ENCODE data around the gene CRYBA2. TPM values are rescaled to one million over a fixed set of nuclear protein-coding genes. Genes with fewer than 3 reads are reported as not detected.
A peak's percentile ranks its signal among the peaks of the same experiment; 100 is the strongest.

CRYBA2 gene
- total RNA-seq, 5 donors from 2014 or later (not counting 1 experiment from before 2014, with no cell fraction given), result not detected

DNA sequence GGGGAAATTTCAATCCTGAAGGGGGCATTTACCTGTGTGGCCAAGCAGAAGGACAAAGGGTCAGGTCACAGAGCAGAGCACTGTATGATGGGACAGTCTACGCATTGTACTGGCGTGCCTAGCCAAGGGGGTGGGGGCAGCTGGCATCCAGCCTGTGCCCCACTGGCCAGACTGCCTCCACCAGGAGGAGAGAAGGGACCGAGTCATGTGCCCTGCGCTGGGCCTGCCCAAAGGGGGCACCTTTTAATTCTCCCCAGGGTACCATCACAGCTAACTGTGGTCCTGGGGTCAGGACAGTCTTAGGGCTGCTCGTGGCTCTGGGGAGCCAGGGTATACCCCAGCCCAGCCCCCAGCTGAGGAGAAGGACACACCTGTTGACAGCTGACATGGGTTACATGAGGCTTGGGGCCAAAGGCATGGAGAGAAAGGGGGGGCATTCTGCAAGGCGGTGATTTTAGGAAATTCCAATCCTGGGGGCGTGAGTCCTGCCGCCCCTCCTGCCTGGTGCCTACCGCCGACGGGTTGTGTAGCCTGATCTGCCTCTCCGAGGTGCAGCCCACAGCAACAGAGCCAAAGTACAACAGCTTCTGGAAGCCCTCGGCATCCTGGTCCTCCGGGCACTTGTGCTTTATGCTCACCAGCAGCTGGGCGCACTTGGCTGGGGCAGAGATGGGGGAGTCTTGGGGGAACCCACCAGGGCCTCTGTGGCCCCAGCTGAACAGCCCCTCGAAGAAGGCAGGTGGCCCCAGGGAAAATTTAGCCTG is 37.1 kb upstream of the CRYBA2 start:
- no peak for DNase-seq
- peaks cover 27 to 35% of the 10 kb centered on the region in 2 donors for H3K27me3 Mint-ChIP-seq
- H3K36me3 Mint-ChIP-seq, result no peaks in the 10 kb centered on the region
- WGBS (ENCODE audit: insufficient coverage), result 72% methylated on average over 14 of the region's 16 CpGs
- no peaks in the 10 kb centered on the region for H3K9me3 Mint-ChIP-seq
- no peak overlapping the region for H3K27ac ChIP-seq (ENCODE audit: low read length)
- H3K27me3 ChIP-seq (replicated peaks in 1 of 2; ENCODE audit: control insufficient read depth in 2 of 2, extremely low read depth in 1 of 2, insufficient read depth in 2 of 2, low read length in 1 of 2), result peaks cover 0 to 54% of the 10 kb centered on the region in 2 experiments
- no peak overlapping the region for H3K27ac Mint-ChIP-seq
- H3K4me3 Mint-ChIP-seq, result no peak overlapping the region
- no peaks in the 10 kb centered on the region for H3K36me3 ChIP-seq (ENCODE audit: control insufficient read depth in 2 of 2, extremely low read depth in 1 of 2, insufficient read depth in 1 of 2, low read length in 1 of 2)
- no peaks in the 10 kb centered on the region for H3K9me3 ChIP-seq
- POLR2A ChIA-PET, result no interaction called here
- H3K4me3 ChIP-seq (ENCODE audit: control insufficient read depth in 1 of 2, extremely low read depth in 1 of 2, low read length in 1 of 2), result no peak overlapping the region
- CTCF ChIA-PET, result interaction anchor here (0.6 to 1.7 kb wide), 25 partner anchors 8 to 154 kb away, joined by 3 to 23 read pairs (median 3); partner anchors contain the start of gene CFAP65 (in 1 of the 2)
- H3K4me1 Mint-ChIP-seq, result no peaks in the 10 kb centered on the region
- no peak for ATAC-seq (replicated peaks in 1 of 4)
- no peaks in the 10 kb centered on the region for H3K4me1 ChIP-seq (ENCODE audit: control insufficient read depth in 1 of 2, extremely low read depth in 1 of 2, insufficient read depth in 2 of 2, low read length in 2 of 2)

GRCh38 chr2:219029829-219030165 is 36.6 kb upstream of the CRYBA2 start:
- H3K36me3 Mint-ChIP-seq, result no peaks in the 10 kb centered on the region
- no peak overlapping the region for H3K4me3 ChIP-seq (ENCODE audit: control insufficient read depth in 1 of 2, extremely low read depth in 1 of 2, low read length in 1 of 2)
- H3K4me1 ChIP-seq (ENCODE audit: control insufficient read depth in 1 of 2, extremely low read depth in 1 of 2, insufficient read depth in 2 of 2, low read length in 2 of 2), result no peaks in the 10 kb centered on the region
- H3K27me3 ChIP-seq (replicated peaks in 1 of 2; ENCODE audit: control insufficient read depth in 2 of 2, extremely low read depth in 1 of 2, insufficient read depth in 2 of 2, low read length in 1 of 2), result peaks cover 0 to 52% of the 10 kb centered on the region in 2 experiments
- ATAC-seq (replicated peaks in 1 of 4), result peak; percentile 79 to 84 (median 82)
- H3K27ac ChIP-seq (ENCODE audit: low read length), result no peak overlapping the region
- peak; percentile 44 to 86 (median 68) for DNase-seq
- no peaks in the 10 kb centered on the region for H3K9me3 Mint-ChIP-seq
- no peaks in the 10 kb centered on the region for H3K9me3 ChIP-seq
- 48% methylated on average over 8 of the region's 9 CpGs for WGBS (ENCODE audit: insufficient coverage)
- POLR2A ChIA-PET, result no interaction called here
- peaks cover 27 to 34% of the 10 kb centered on the region in 2 donors for H3K27me3 Mint-ChIP-seq
- H3K27ac Mint-ChIP-seq, result no peak overlapping the region
- H3K4me1 Mint-ChIP-seq, result no peaks in the 10 kb centered on the region
- no peak overlapping the region for H3K4me3 Mint-ChIP-seq
- CTCF ChIA-PET, result interaction anchor here (0.5 to 1.7 kb wide), 26 partner anchors 8 to 617 kb away, joined by 3 to 23 read pairs (median 3); partner anchors contain the start of gene CFAP65 (in 1 of the 2)
- H3K36me3 ChIP-seq (ENCODE audit: control insufficient read depth in 2 of 2, extremely low read depth in 1 of 2, insufficient read depth in 1 of 2, low read length in 1 of 2), result no peaks in the 10 kb centered on the region

- Histone ChIP-seq H3K4me1 (ENCODE audit: control insufficient read depth in 1 of 2, extremely low read depth in 1 of 2, insufficient read depth in 2 of 2, low read length in 2 of 2) (no peaks in the 10 kb centered on the region), H3K4me3 (ENCODE audit: control insufficient read depth in 1 of 2, extremely low read depth in 1 of 2, low read length in 1 of 2) (no peak overlapping the region), H3K27me3 (replicated peaks in 1 of 2; ENCODE audit: control insufficient read depth in 2 of 2, extremely low read depth in 1 of 2, insufficient read depth in 2 of 2, low read length in 1 of 2) (peaks cover 0 to 52% of the 10 kb centered on the region in 2 experiments), H3K36me3 (ENCODE audit: control insufficient read depth in 2 of 2, extremely low read depth in 1 of 2, insufficient read depth in 1 of 2, low read length in 1 of 2) (no peaks in the 10 kb centered on the region), H3K9me3 (no peaks in the 10 kb centered on the region), H3K27ac (ENCODE audit: low read length) (no peak overlapping the region)
- H3K4me1 Mint-ChIP-seq, result no peaks in the 10 kb centered on the region
- no peaks in the 10 kb centered on the region for H3K9me3 Mint-ChIP-seq
- H3K36me3 Mint-ChIP-seq, result no peaks in the 10 kb centered on the region
- H3K27ac Mint-ChIP-seq, result no peak overlapping the region
- POLR2A ChIA-PET, result no interaction called here
- no peak for DNase-seq
- H3K27me3 Mint-ChIP-seq, result peaks cover 23 to 29% of the 10 kb centered on the region in 2 donors
- CTCF ChIA-PET, result interaction anchor here (0.5 to 1.7 kb wide), 28 partner anchors 9 to 618 kb away, joined by 3 to 23 read pairs (median 4); partner anchors contain the start of gene CFAP65 (in 2 of the 2)
- H3K4me3 Mint-ChIP-seq, result no peak overlapping the region
- peak in 2 of 4 experiments; percentile 14 to 23 for ATAC-seq (replicated peaks in 1 of 4)
- WGBS (ENCODE audit: insufficient coverage), result 76% methylated on average over 12 of the region's 13 CpGs
Observed at GRCh38 chr2:219028996-219029828, 36.0 kb upstream of the CRYBA2 start.

- no peaks in the 10 kb centered on the region for H3K9me3 Mint-ChIP-seq
- Histone ChIP-seq H3K27me3 (replicated peaks in 1 of 2; ENCODE audit: control insufficient read depth in 2 of 2, extremely low read depth in 1 of 2, insufficient read depth in 2 of 2, low read length in 1 of 2) (peaks cover 0 to 54% of the 10 kb centered on the region in 2 experiments), H3K4me3 (ENCODE audit: control insufficient read depth in 1 of 2, extremely low read depth in 1 of 2, low read length in 1 of 2) (no peak overlapping the region), H3K9me3 (no peaks in the 10 kb centered on the region), H3K27ac (ENCODE audit: low read length) (no peak overlapping the region), H3K36me3 (ENCODE audit: control insufficient read depth in 2 of 2, extremely low read depth in 1 of 2, insufficient read depth in 1 of 2, low read length in 1 of 2) (no peaks in the 10 kb centered on the region), H3K4me1 (ENCODE audit: control insufficient read depth in 1 of 2, extremely low read depth in 1 of 2, insufficient read depth in 2 of 2, low read length in 2 of 2) (no peaks in the 10 kb centered on the region)
- DNase-seq (no peak), ATAC-seq (replicated peaks in 1 of 4) (no peak)
- ChIA-PET CTCF (interaction anchor here (0.7 to 1.5 kb wide), 8 partner anchors 13 to 1693 kb away, joined by 3 to 4 read pairs (median 4); partner anchors contain the start of gene CFAP65 (in 1 of the 2)), POLR2A (no interaction called here)
- H3K4me3 Mint-ChIP-seq, result no peak overlapping the region
- peaks cover 15 to 23% of the 10 kb centered on the region in 2 donors for H3K27me3 Mint-ChIP-seq
- H3K4me1 Mint-ChIP-seq, result no peaks in the 10 kb centered on the region
- no peak overlapping the region for H3K27ac Mint-ChIP-seq
- H3K36me3 Mint-ChIP-seq, result no peaks in the 10 kb centered on the region
- WGBS (ENCODE audit: insufficient coverage), result 73% methylated on average over 5 of the region's 5 CpGs
Observed at GRCh38 chr2:219028141-219028540, 34.9 kb upstream of the CRYBA2 start.

GRCh38 chr2:219027511-219028055 is 34.4 kb upstream of the CRYBA2 start:
- Histone ChIP-seq H3K36me3 (ENCODE audit: control insufficient read depth in 2 of 2, extremely low read depth in 1 of 2, insufficient read depth in 1 of 2, low read length in 1 of 2) (no peaks in the 10 kb centered on the region), H3K27ac (ENCODE audit: low read length) (no peak overlapping the region), H3K4me1 (ENCODE audit: control insufficient read depth in 1 of 2, extremely low read depth in 1 of 2, insufficient read depth in 2 of 2, low read length in 2 of 2) (no peaks in the 10 kb centered on the region), H3K4me3 (ENCODE audit: control insufficient read depth in 1 of 2, extremely low read depth in 1 of 2, low read length in 1 of 2) (no peak overlapping the region), H3K27me3 (replicated peaks in 1 of 2; ENCODE audit: control insufficient read depth in 2 of 2, extremely low read depth in 1 of 2, insufficient read depth in 2 of 2, low read length in 1 of 2) (peaks cover 0 to 52% of the 10 kb centered on the region in 2 experiments), H3K9me3 (no peaks in the 10 kb centered on the region)
- Mint-ChIP-seq H3K27me3 (peaks cover 13 to 24% of the 10 kb centered on the region in 2 donors), H3K9me3 (no peaks in the 10 kb centered on the region), H3K4me1 (no peaks in the 10 kb centered on the region), H3K36me3 (no peaks in the 10 kb centered on the region), H3K27ac (no peak overlapping the region), H3K4me3 (no peak overlapping the region)
- ChIA-PET CTCF (interaction anchor here (0.7 to 1.5 kb wide), 6 partner anchors 13 to 1692 kb away, joined by 3 to 4 read pairs (median 4); partner anchors contain the start of gene CFAP65 (in 1 of the 2)), POLR2A (no interaction called here)
- WGBS (ENCODE audit: insufficient coverage), result 88% methylated on average over 17 of the region's 22 CpGs
- no peak for DNase-seq
- ATAC-seq (replicated peaks in 1 of 4), result no peak

GRCh38 chr2:219026946-219027345 is 33.7 kb upstream of the CRYBA2 start:
- 77% methylated on average over 5 of the region's 7 CpGs for WGBS (ENCODE audit: insufficient coverage)
- Mint-ChIP-seq H3K27ac (no peak overlapping the region), H3K36me3 (no peaks in the 10 kb centered on the region), H3K9me3 (no peaks in the 10 kb centered on the region), H3K4me1 (no peaks in the 10 kb centered on the region), H3K27me3 (peaks cover 7 to 21% of the 10 kb centered on the region in 2 donors), H3K4me3 (no peak overlapping the region)
- POLR2A ChIA-PET, result no interaction called here
- Histone ChIP-seq H3K4me1 (ENCODE audit: control insufficient read depth in 1 of 2, extremely low read depth in 1 of 2, insufficient read depth in 2 of 2, low read length in 2 of 2) (no peaks in the 10 kb centered on the region), H3K27ac (ENCODE audit: low read length) (no peak overlapping the region), H3K4me3 (ENCODE audit: control insufficient read depth in 1 of 2, extremely low read depth in 1 of 2, low read length in 1 of 2) (no peak overlapping the region), H3K27me3 (replicated peaks in 1 of 2; ENCODE audit: control insufficient read depth in 2 of 2, extremely low read depth in 1 of 2, insufficient read depth in 2 of 2, low read length in 1 of 2) (peaks cover 0 to 48% of the 10 kb centered on the region in 2 experiments), H3K9me3 (no peaks in the 10 kb centered on the region), H3K36me3 (ENCODE audit: control insufficient read depth in 2 of 2, extremely low read depth in 1 of 2, insufficient read depth in 1 of 2, low read length in 1 of 2) (no peaks in the 10 kb centered on the region)
- no peak for ATAC-seq (replicated peaks in 1 of 4)
- no peak for DNase-seq
- CTCF ChIA-PET, result interaction anchor here (0.7 to 1.5 kb wide), 3 partner anchors 31 to 128 kb away, joined by 3 read pairs; no protein-coding TSS in a partner anchor
